ENCODE measurements around the gene GMPPA. TPM values are rescaled to one million over a fixed set of nuclear protein-coding genes. Genes with fewer than 3 reads are reported as not detected.

The GMPPA gene
- total RNA-seq, 1 donor from 2014 or later = 36.0 TPM

GRCh38 chr2:219489315-219489714 lies 9.4 kb upstream of the GMPPA start:
- Mint-ChIP-seq H3K27me3 (ENCODE audit: low read depth) (peaks cover 62% of the 10 kb centered on the region), H3K4me3 (no peak overlapping the region), H3K4me1 (peaks cover 4% of the 10 kb centered on the region), H3K9me3 (no peaks in the 10 kb centered on the region), H3K27ac (no peak overlapping the region), H3K36me3 (no peaks in the 10 kb centered on the region)
- no peak for TF ChIP-seq CTCF (IDR thresholded peaks at IDR 0.05; ENCODE audit: unreplicated experiment)
- no peak for DNase-seq (ENCODE audit: low spot score in 2 of 2, unreplicated experiment in 2 of 2)

GRCh38 chr2:219490186-219490585 lies 8.5 kb upstream of the GMPPA start:
- peaks cover 10% of the 10 kb centered on the region for H3K4me1 Mint-ChIP-seq
- DNase-seq (ENCODE audit: low spot score in 2 of 2, unreplicated experiment in 2 of 2) = no peak
- H3K27me3 Mint-ChIP-seq (ENCODE audit: low read depth) = peaks cover 66% of the 10 kb centered on the region
- H3K4me3 Mint-ChIP-seq = no peak overlapping the region
- H3K27ac Mint-ChIP-seq = no peak overlapping the region
- no peaks in the 10 kb centered on the region for H3K9me3 Mint-ChIP-seq
- H3K36me3 Mint-ChIP-seq = no peaks in the 10 kb centered on the region
- TF ChIP-seq CTCF (IDR thresholded peaks at IDR 0.05; ENCODE audit: unreplicated experiment) = no peak

GRCh38 chr2:219490600-219491130 lies 8.0 kb upstream of the GMPPA start:
- H3K4me1 Mint-ChIP-seq = peaks cover 14% of the 10 kb centered on the region
- TF ChIP-seq CTCF (IDR thresholded peaks at IDR 0.05; ENCODE audit: unreplicated experiment) = no peak
- no peak overlapping the region for H3K4me3 Mint-ChIP-seq
- H3K27me3 Mint-ChIP-seq (ENCODE audit: low read depth) = peaks cover 66% of the 10 kb centered on the region
- DNase-seq (ENCODE audit: low spot score in 2 of 2, unreplicated experiment in 2 of 2) = no peak
- no peaks in the 10 kb centered on the region for H3K36me3 Mint-ChIP-seq
- no peak overlapping the region for H3K27ac Mint-ChIP-seq
- no peaks in the 10 kb centered on the region for H3K9me3 Mint-ChIP-seq

GRCh38 chr2:219491278-219491963 lies 7.3 kb upstream of the GMPPA start:
- TF ChIP-seq CTCF (IDR thresholded peaks at IDR 0.05; ENCODE audit: unreplicated experiment) = no peak
- Mint-ChIP-seq H3K4me1 (peaks cover 14% of the 10 kb centered on the region), H3K9me3 (no peaks in the 10 kb centered on the region), H3K27ac (no peak overlapping the region), H3K36me3 (no peaks in the 10 kb centered on the region), H3K4me3 (no peak overlapping the region), H3K27me3 (ENCODE audit: low read depth) (peaks cover 66% of the 10 kb centered on the region)
- no peak for DNase-seq (ENCODE audit: low spot score in 2 of 2, unreplicated experiment in 2 of 2)

- no peaks in the 10 kb centered on the region for H3K36me3 Mint-ChIP-seq
These were observed 6.1 kb upstream of the GMPPA start for GRCh38 chr2:219492575-219492974.

More at GRCh38 chr2:219492575-219492974, 6.1 kb upstream of the GMPPA start:
- TF ChIP-seq CTCF (IDR thresholded peaks at IDR 0.05; ENCODE audit: unreplicated experiment) = no peak
- no peak overlapping the region for H3K4me3 Mint-ChIP-seq
- DNase-seq (ENCODE audit: low spot score in 2 of 2, unreplicated experiment in 2 of 2) = no peak
- no peak overlapping the region for H3K27ac Mint-ChIP-seq
- no peaks in the 10 kb centered on the region for H3K9me3 Mint-ChIP-seq
- H3K4me1 Mint-ChIP-seq = peaks cover 14% of the 10 kb centered on the region
- H3K27me3 Mint-ChIP-seq (ENCODE audit: low read depth) = peaks cover 66% of the 10 kb centered on the region

All from mesothelial cell of epicardium (in vitro differentiated cells).